ENCODE data around the gene CCDC88B.

The CCDC88B gene

GRCh38 chr11:64339754-64340408 lies at the start of gene CCDC88B:
Gene CCDC88B (plus strand): TSS chr11:64340204. CDS start chr11:64340267, 63 bp downstream.
- DNase-seq = peak in 12 of 58 donors; percentile 3 to 29 (median 20)

DNA sequence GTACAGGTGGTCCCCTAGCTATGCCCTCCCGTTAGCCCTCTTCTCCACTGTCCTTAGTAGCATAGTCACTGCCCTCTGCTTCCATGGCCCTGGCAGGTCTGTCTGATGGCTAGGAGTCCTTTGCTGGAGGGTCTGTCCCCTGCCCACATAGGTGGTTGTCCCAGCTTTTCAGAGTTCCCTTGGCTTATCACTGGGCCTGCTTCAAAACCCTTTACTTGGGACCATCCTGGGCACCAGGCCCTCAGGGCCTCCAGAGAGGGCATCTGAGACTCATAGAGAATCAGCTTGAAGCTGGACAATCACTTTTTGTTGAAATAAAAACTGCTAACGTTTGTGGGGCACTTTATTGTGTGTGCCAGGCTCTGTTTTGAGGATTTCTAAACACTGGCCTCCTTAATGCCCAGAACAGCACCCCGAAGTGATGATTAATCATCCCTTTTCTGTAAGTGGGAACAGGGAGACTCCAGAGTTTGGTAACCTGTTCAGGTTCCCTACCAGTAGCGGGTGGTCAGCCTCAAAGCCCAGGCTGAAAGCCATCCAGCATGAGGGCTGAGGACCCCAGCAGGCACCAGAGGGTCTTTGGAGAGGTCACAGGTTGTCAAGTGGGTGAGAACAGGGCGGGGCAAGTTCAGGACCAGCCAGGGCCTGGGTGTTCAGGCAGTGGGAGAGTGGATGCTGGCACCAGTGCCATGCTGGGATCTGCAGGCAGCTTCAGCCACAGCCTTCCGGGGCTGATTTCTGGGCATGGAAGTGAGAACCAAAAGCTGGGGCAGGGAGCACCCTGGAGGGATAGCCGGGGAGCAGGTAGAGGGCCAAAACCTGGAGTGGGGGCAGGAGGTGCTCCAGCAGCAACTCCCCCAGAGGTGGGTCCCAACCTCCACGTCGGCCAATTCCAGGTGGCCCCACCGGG lies 49.4 kb upstream of the CCDC88B start:
- DNase-seq = no peak

- DNase-seq = no peak
Measured at GRCh38 chr11:64291262-64291751, 48.7 kb upstream of the CCDC88B start, which contains the start of gene KCNK4. Gene KCNK4 (plus strand): TSS chr11:64291302. CDS start chr11:64293019, 1,717 bp downstream.

- DNase-seq = peak in 2 of 58 donors; percentile 38 to 62
Measured at GRCh38 chr11:64291752-64292459, 48.1 kb upstream of the CCDC88B start.

DNA sequence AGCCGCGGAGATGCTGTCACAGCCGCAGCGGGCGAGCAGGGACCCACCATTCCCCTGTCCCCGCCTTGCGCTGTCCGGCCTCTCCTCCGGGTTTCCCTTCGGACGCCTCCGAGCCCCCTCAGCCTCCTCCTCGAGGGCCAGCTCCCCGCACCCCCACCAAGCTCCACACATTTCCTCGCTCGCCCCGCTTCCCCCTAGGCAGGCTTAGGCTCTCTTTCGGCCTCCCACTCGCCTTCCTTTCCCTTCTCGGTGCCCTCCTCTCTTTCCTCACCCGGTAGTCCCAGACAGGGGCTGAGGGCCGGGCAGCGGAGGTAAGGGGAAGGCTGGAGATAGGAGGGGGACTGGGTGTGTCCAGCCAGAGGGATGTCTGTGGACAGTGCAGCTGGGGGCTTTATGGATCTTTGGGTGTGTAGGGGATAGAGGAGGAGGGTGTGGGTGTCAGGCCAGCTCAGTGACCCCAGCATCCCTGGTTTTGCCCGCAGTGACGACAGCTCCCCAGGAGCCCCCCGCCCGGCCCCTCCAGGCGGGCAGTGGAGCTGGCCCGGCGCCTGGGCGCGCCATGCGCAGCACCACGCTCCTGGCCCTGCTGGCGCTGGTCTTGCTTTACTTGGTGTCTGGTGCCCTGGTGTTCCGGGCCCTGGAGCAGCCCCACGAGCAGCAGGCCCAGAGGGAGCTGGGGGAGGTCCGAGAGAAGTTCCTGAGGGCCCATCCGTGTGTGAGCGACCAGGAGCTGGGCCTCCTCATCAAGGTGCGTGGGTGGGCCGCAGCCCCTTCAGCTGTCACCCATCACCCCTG lies 47.3 kb upstream of the CCDC88B start:
- peak in 1 of 58 donors; percentile 20 for DNase-seq

GRCh38 chr11:64294774-64295173 lies 45.2 kb upstream of the CCDC88B start:
- DNase-seq = no peak

DNA sequence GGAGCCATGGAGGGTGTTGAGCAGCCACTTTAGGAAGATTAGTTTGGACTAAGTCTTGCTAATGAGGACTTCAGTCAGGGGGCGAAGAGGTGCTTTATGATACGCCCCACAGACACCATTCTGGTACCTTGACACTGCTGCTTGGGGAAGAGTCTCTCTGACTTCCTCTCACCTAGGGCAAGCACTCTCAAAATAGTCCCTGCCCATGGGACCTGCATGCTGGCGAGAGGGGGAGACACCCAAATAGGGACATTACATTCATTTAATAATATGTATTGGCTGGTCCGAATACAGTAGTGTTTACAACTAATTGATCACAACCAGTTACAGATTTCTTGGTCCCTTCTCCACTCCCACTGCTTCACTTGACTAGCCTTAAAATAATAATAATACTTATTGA lies 44.2 kb upstream of the CCDC88B start:
- no peak for DNase-seq

DNA sequence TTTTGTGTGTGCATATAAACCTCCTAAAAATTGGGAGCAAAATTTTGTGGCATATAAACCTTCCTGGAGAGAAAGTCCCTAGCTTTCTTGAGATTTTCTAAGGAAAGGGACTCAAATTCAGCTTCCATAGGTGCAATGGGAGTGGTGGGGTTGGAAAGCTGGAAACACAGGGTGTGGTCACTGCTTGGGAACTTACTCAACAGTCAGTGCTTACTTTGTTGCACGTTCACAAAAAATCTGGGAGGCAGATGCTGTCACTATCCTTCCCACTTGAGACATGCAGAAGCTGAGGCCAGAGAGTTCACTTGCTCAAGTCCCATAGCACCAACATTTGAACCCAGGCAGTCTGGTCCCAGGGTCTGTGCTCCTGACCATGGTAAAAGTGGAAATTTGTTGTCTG lies 43.8 kb upstream of the CCDC88B start:
- no peak for DNase-seq

GRCh38 chr11:64296830-64297698 lies 42.9 kb upstream of the CCDC88B start:
- DNase-seq = no peak

DNA sequence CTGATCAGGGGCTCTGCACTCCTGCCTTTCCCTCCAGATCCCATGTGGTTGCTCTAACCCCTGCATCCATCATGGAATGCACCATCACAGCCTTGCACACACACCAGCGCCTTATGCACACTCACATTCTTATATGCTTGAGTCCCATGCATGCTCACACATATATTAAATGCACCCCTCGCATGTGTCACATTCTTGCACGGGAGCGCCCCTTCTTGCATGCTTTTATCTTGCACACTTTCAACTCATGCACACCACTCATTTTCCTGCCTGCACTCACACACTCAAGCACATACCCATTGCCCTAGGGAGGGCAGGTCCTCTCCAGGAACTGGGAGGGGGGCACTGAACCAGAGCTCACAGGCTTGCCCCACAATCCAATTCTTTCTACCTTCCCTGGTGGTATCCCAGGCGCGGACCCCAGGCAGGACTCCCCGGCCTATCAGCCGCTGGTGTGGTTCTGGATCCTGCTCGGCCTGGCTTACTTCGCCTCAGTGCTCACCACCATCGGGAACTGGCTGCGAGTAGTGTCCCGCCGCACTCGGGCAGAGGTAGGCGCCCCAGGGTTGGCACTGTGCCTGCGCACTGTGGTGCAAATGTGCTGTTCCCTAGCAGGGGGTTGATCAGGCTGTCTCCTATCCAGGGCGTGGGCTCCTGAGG lies 42.2 kb upstream of the CCDC88B start:
- no peak for DNase-seq

- peak in 52 of 58 donors; percentile 21 to 77 (median 60) for DNase-seq
Measured at GRCh38 chr11:64298966-64299846, 40.8 kb upstream of the CCDC88B start.

DNA sequence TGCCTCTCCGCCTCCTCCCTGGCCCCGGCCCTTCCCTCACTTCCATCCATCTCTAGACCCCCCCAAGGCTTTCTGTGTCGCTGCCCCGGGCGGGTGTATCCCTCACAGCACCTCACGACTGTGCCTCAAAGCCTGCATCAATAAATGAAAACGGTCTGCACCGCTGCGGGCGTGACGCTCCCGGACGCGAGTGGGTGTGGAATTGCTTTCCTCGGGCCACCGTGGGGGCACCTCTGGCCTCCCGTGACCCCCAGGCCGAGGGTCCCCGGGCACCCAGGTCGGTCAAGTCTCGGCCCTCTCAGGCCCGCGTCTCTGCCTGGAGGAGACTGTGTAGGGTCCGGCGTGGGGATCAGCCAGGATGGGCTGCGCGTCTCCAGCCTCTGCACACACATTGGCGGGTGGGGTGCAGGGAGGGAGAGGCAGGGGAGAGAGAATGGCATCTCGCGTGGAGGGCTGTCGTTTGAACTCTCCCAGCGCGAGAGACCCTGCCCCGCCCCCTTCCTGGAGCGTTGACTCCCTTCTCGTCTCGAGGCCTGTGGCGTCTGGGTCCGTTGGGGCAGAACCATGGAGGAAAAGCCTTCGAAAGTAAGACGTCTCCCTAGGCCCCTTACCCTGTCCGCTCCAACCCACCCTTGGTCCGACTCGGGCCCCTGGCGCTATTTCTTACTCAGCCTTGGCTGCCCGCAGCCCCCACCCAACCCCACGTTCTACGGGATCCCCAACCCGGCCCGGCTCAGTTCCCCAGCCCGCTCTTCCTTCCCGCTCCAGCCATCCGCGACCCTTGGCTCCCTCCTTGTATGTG lies 40.0 kb upstream of the CCDC88B start, which contains the start of gene CATSPERZ:
CATSPERZ (plus strand) TSS at position 512 of the 802 bp plus-strand sequence; CDS start at position 565, 53 bp downstream.
- peak in 2 of 58 donors; percentile 39 to 41 for DNase-seq

GRCh38 chr11:64303109-64304031 lies 36.6 kb upstream of the CCDC88B start:
- no peak for DNase-seq

DNA sequence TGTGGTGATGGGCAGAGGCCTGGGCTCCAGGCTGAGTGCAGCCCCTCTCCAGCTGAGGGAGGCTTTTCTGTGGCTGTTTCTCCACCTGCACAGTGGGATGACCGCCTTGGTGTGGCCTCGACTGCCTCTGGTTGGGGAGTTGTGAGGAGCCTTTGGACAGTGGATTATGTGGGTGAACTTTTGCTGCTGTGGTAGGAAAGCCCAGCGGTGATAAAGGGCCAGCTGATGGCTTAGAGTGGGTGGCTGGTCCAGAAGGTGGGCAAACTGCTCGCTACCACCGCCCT lies 36.0 kb upstream of the CCDC88B start:
- DNase-seq = no peak

GRCh38 chr11:64304316-64305072 lies 35.5 kb upstream of the CCDC88B start:
- DNase-seq = peak in 56 of 58 donors; percentile 37 to 97 (median 78)
